Measurements from ENCODE around the gene PLEKHA8.

DNA sequence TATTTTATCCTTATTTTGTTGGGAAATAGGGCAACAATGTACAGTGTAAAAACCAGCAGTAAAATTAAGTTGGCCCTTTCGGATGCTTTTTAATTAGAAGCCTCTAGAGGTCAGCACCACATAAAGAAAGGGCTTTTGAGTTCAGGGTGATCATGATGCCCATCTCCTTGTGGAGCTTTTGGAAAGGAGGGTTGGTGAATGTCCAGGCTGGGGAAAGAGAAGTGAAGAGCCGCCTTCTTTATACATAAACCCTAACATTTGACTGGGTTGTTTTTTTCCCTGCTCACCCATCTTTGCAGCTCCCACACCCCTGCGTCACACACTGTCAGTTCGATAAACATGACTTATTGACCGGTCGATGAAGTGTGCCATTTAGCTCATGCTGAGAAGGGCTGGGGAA, 136.4 kb downstream of the PLEKHA8 start:
- TF ChIP-seq, protein P1, sequence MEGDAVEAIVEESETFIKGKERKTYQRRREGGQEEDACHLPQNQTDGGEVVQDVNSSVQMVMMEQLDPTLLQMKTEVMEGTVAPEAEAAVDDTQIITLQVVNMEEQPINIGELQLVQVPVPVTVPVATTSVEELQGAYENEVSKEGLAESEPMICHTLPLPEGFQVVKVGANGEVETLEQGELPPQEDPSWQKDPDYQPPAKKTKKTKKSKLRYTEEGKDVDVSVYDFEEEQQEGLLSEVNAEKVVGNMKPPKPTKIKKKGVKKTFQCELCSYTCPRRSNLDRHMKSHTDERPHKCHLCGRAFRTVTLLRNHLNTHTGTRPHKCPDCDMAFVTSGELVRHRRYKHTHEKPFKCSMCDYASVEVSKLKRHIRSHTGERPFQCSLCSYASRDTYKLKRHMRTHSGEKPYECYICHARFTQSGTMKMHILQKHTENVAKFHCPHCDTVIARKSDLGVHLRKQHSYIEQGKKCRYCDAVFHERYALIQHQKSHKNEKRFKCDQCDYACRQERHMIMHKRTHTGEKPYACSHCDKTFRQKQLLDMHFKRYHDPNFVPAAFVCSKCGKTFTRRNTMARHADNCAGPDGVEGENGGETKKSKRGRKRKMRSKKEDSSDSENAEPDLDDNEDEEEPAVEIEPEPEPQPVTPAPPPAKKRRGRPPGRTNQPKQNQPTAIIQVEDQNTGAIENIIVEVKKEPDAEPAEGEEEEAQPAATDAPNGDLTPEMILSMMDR (conservative IDR thresholded peaks at IDR 0.05; ENCODE audit: low read length), result peak; percentile 81
- no peak for TF ChIP-seq EZH2phosphoT487 (IDR thresholded peaks at IDR 0.05; ENCODE audit: borderline replicate concordance)

Data from Loucy (cell line).